Left lung (tissue), 10 donors: Measurements from ENCODE around the gene IQSEC2. TPM values are rescaled to one million over a fixed set of nuclear protein-coding genes. Genes with fewer than 3 reads are reported as not detected.

Experiments
- ATAC-seq: fragments of 200-7000 bp; cut with Tn5 transposase; one replicate; pipeline ENCODE4 v1.9.1; 2020; ENCODE audit warnings: moderate library complexity
- DNase-seq, 4 donors: peaks; one replicate each; pipeline ENCODE4 v3.0.0-alpha.2; 2013 to 2020
- H3K27ac ChIP-seq, 2 donors: fragments of 200-600 bp; sonication (generic) in 1 of 2; one replicate each; pipeline versions ENCODE4 v1.5.0 to v1.8.0; 2020 to 2021
- H3K27me3 ChIP-seq, 2 donors: fragments of 200-600 bp; sonication (generic) in 1 of 2; one replicate each; pipeline versions ENCODE4 v1.5.0 to v1.8.0; 2020 to 2021
- H3K36me3 ChIP-seq, 2 donors: fragments of 200-600 bp; sonication (generic) in 1 of 2; one replicate each; pipeline versions ENCODE4 v1.5.0 to v1.8.0; 2020 to 2021
- H3K4me1 ChIP-seq, 2 donors: fragments of 200-600 bp; one replicate each; pipeline ENCODE4 v1.8.0; 2021
- H3K4me3 ChIP-seq, 2 donors: fragments of 200-600 bp; sonication (generic) in 1 of 2; one replicate each; pipeline versions ENCODE4 v1.5.0 to v1.8.0; 2020 to 2021; ENCODE audit warnings: mild to moderate bottlenecking in 1 of 2
- H3K9me3 ChIP-seq, 2 donors: fragments of 200-600 bp; sonication (generic) in 1 of 2; one replicate each; pipeline versions ENCODE4 v1.5.0 to v1.8.0; 2020 to 2021
- intact Hi-C, 2 donors: fragments of 100-400 bp; cut with DNase I; formaldehyde crosslinking; loops; one replicate each; pipeline versions ENCODE4 v1.11.2 to v1.14.2; 2022
- polyA plus RNA-seq, 6 donors: library from polyadenylated mRNA; unstranded; fragments of 120-200 nt; gene quantifications; one replicate each; pipeline ENCODE4 v1.2.1, GENCODE V29; 2013; ENCODE audit not compliant: insufficient read length in 6 of 6
- total RNA-seq, 2 donors: library from RNA; stranded (reverse); fragmentation: NEBNext Ultra II Directional; extraction: Animal tissue kit (Norgen Biotek cat#: 25700); gene quantifications; one replicate each; pipeline ENCODE4 v1.2.1, GENCODE V29; 2021
- TF ChIP-seq, protein P1 (sequence below), 2 donors: fragments of 200-600 bp; sonication (generic) in 1 of 2; IDR thresholded peaks; one replicate each; pipeline versions ENCODE4 v1.5.0 to v1.8.0; 2021; ENCODE audit warnings: antibody characterized with exemption in 2 of 2
- donor health status: DM: no; HTN: yes; CAD: no.
- donor health status: DM: no; HTN: no; CAD: no.

IQSEC2 gene
- total and polyA plus RNA-seq, 8 donors: 13.6 to 17.3 (median 15.0) TPM

DNA sequence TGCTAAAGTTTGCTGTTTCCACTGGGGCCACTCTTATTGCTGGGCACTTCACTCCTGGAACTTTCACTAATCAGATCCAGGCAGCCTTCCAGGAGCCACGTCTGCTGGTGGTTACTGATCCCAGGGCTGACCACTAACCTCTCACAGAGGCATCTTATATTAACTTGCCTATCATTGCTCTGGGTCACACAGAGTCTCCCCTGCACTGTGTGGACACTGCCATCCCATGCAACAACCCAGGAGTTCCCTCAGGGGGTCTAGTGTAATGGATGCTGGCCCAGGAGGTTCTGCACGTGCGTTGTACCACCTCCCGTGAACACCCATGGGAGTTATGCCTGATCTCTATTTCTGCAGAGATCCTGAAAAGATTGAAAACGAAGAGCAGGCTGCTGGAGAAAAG is 41.8 kb upstream of the IQSEC2 start:
- Histone ChIP-seq H3K4me3 (no peak overlapping the region), H3K36me3 (no peaks in the 10 kb centered on the region), H3K4me1 (peaks cover 0 to 11% of the 10 kb centered on the region in 2 donors), H3K27ac (no peak overlapping the region), H3K9me3 (no peaks in the 10 kb centered on the region), H3K27me3 (peaks cover 43 to 59% of the 10 kb centered on the region in 2 donors)
- ATAC-seq (no peak), DNase-seq (no peak)
- intact Hi-C loops: no loop called here
- TF ChIP-seq, protein P1, sequence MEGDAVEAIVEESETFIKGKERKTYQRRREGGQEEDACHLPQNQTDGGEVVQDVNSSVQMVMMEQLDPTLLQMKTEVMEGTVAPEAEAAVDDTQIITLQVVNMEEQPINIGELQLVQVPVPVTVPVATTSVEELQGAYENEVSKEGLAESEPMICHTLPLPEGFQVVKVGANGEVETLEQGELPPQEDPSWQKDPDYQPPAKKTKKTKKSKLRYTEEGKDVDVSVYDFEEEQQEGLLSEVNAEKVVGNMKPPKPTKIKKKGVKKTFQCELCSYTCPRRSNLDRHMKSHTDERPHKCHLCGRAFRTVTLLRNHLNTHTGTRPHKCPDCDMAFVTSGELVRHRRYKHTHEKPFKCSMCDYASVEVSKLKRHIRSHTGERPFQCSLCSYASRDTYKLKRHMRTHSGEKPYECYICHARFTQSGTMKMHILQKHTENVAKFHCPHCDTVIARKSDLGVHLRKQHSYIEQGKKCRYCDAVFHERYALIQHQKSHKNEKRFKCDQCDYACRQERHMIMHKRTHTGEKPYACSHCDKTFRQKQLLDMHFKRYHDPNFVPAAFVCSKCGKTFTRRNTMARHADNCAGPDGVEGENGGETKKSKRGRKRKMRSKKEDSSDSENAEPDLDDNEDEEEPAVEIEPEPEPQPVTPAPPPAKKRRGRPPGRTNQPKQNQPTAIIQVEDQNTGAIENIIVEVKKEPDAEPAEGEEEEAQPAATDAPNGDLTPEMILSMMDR (IDR thresholded peaks at IDR 0.05): no peak

DNA sequence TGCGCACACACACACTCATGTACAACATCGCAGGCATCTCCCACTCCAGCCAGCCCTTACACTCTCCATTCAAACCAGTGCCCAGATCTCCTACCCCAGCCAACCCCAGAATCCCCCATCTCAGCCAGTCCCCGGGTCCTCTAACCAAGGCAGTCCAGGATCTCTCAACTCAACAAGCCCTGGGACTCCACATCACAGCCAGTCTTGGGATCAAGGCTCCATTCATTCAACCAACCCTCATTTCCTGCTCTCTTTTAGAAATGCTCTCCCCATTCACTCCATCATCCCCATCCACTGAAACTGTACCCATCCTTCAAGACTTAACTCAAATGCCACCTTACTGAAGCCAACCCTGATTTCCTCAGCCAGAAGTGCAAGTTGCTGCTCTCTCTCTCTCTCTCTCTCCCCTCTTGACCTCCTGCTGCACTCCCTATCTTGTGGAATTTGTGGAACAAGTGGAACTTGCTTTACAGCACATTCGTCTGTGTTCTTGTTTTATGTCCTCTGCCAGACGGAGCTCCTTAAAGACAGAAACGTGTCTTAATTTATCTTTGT is 40.6 kb upstream of the IQSEC2 start:
- Histone ChIP-seq H3K27me3 (peaks cover 43 to 61% of the 10 kb centered on the region in 2 donors), H3K36me3 (no peaks in the 10 kb centered on the region), H3K9me3 (no peaks in the 10 kb centered on the region), H3K4me3 (no peak overlapping the region), H3K4me1 (peaks cover 0 to 11% of the 10 kb centered on the region in 2 donors), H3K27ac (no peak overlapping the region)
- ATAC-seq (peak; percentile 22), DNase-seq (no peak)
- intact Hi-C loops: no loop called here
- TF ChIP-seq, protein P1 (IDR thresholded peaks at IDR 0.05): no peak

DNA sequence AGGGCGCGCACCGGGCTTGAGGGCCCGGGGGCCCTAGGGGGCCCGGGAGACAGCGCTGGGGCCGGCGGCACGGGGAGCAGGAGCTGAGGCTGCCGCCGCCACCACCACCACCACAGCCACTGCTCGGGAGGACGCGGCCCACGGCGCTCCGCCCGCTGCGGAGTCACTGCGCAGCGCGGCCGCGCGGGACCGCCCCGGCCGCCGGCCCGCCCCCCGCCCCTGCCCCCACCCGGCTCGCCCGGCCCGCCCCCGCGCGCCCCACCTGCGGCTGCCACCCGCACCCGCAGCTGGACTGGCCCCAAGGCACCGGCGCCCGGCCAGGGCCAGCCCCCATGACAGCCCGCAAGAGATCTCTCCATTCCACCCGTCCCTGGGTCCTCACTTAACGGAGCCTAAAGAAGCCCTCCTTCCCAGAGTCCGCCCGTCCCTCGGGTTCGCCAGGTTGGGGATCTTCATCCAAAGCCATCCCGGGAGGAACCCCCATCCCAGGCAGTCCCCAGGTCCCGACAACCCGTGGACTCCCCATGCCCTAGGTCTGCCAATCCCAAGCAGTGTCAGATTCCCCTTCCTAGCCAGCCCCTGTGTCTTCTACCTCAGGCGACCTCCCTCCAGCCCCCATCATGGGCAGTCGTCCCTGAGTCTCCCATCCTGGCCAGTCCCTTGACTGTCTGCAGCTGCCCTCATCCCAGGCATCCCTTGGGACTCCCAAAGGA is 40.0 kb upstream of the IQSEC2 start:
- H3K4me3 ChIP-seq: peak overlapping the region; percentile 37 to 48
- intact Hi-C loops: no loop called here
- DNase-seq: peak in 1 of 4 donors; percentile 67
- peaks cover 43 to 55% of the 10 kb centered on the region in 2 donors for H3K27me3 ChIP-seq
- H3K9me3 ChIP-seq: no peaks in the 10 kb centered on the region
- H3K27ac ChIP-seq: no peak overlapping the region
- ATAC-seq: peak; percentile 53
- H3K36me3 ChIP-seq: no peaks in the 10 kb centered on the region
- peaks cover 0 to 11% of the 10 kb centered on the region in 2 donors for H3K4me1 ChIP-seq
- TF ChIP-seq, protein P1 (IDR thresholded peaks at IDR 0.05): no peak

DNA sequence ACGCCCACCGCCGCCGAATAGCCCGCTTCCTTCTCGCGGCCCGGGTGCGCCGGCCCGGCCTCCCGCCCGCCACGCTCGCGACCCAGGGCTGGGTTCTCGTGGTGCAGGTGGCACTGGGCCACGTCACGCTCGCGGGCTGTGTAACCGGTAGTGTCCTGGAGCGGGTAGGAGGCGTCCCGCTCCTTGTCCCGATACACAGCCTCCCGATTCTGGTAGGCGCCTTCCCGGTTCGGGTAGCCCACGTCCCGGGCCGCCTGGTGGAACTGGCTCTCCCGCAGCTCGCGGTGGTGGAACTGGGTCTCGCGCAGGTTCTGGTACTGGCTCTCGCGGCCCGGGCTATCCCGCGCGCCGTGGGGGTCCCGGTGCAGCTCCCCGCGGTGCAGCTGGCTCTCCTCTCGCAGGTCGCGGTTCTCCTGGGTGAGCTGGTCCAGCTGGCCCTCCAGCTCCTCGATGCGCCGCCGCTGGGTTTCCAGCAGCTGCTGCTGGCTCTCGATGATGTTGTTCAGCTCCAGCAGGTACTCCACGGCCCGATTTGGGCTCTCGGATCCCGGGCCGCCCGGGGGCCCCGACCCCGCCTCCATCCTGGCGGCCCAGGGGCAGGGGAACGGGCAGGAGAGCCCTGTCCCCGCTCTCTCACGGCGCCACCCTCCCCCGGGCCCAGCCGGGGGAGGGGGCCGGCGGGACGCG is 39.3 kb upstream of the IQSEC2 start:
- Histone ChIP-seq H3K4me3 (peak overlapping the region; percentile 37 to 48), H3K27me3 (peaks cover 43 to 51% of the 10 kb centered on the region in 2 donors), H3K36me3 (no peaks in the 10 kb centered on the region), H3K4me1 (peaks cover 0 to 11% of the 10 kb centered on the region in 2 donors), H3K27ac (no peak overlapping the region), H3K9me3 (no peaks in the 10 kb centered on the region)
- intact Hi-C loops: no loop called here
- ATAC-seq: peak; percentile 18
- TF ChIP-seq, protein P1 (IDR thresholded peaks at IDR 0.05): no peak
- DNase-seq: peak in 1 of 4 donors; percentile 76
